GM12801 (cell line): Measurements from ENCODE around the gene POLR1F.

ENCODE experiments used
- CTCF ChIP-seq: IDR thresholded peaks from one replicate; pipeline ENCODE4 v1.5.1; 2011; ENCODE audit warnings: control low read depth; ENCODE audit not compliant: insufficient read length; ENCODE audit errors: extremely low read depth

Gene POLR1F

GRCh38 chr7:19725770-19726169 lies 16.9 kb upstream of the POLR1F start:
- TF ChIP-seq CTCF, result no peak

- TF ChIP-seq CTCF, result no peak
Measured at GRCh38 chr7:19715499-19715898, 6.7 kb upstream of the POLR1F start.

GRCh38 chr7:19713676-19714075 lies 4.8 kb upstream of the POLR1F start:
- TF ChIP-seq CTCF, result no peak

- TF ChIP-seq CTCF, result no peak
Measured at GRCh38 chr7:19709249-19709578, 377 bp upstream of the POLR1F start.

- TF ChIP-seq CTCF, result no peak
Measured at GRCh38 chr7:19707240-19707639, 1.6 kb downstream of the POLR1F start.

GRCh38 chr7:19705663-19706062 lies 3.2 kb downstream of the POLR1F start:
- TF ChIP-seq CTCF, result no peak

GRCh38 chr7:19701471-19701870 lies 7.4 kb downstream of the POLR1F start:
- TF ChIP-seq CTCF, result no peak

- no peak for TF ChIP-seq CTCF
Measured at GRCh38 chr7:19700936-19701335, 7.9 kb downstream of the POLR1F start.
